Spleen (tissue), 11 donors: ENCODE measurements around the gene PRKCB. TPM values are rescaled to one million over a fixed set of nuclear protein-coding genes. Genes with fewer than 3 reads are reported as not detected.
A peak's percentile ranks its signal among the peaks of the same experiment; 100 is the strongest.

Experiments
- DNase-seq: peaks from one replicate; pipeline ENCODE4 v3.0.0-alpha.2; 2020
- H3K27ac ChIP-seq, 8 donors: fragments of 200-600 bp; sonication (generic) in 7 of 8; 1 replicate in 4 of 8; 2 replicates in 4 of 8; pipeline versions ENCODE4 v1.5.0 to v1.8.0; 2016 to 2021; ENCODE audit warnings: inconsistent platforms in 4 of 8, mild to moderate bottlenecking in 4 of 8, moderate library complexity in 1 of 8
- H3K27me3 ChIP-seq, 7 donors: fragments of 200-600 bp; sonication (generic) in 6 of 7; replicated peaks in 1 of 7; 1 replicate in 4 of 7; 2 replicates in 3 of 7; pipeline versions ENCODE4 v1.5.0 to v1.8.0; 2016 to 2021; ENCODE audit warnings: inconsistent platforms in 3 of 7, mild to moderate bottlenecking in 1 of 7
- H3K36me3 ChIP-seq, 6 donors: fragments of 200-600 bp; sonication (generic) in 5 of 6; 1 replicate in 4 of 6; 2 replicates in 2 of 6; pipeline versions ENCODE4 v1.5.0 to v1.8.0; 2016 to 2021; ENCODE audit warnings: inconsistent platforms in 2 of 6
- H3K4me1 ChIP-seq, 6 donors: fragments of 200-600 bp; sonication (generic) in 5 of 6; 1 replicate in 3 of 6; 2 replicates in 3 of 6; pipeline versions ENCODE4 v1.5.0 to v1.8.0; 2016 to 2021; ENCODE audit warnings: inconsistent platforms in 3 of 6
- H3K4me3 ChIP-seq, 8 donors: fragments of 200-600 bp; sonication (generic) in 7 of 8; 1 replicate in 4 of 8; 2 replicates in 4 of 8; pipeline versions ENCODE4 v1.5.0 to v1.8.0; 2016 to 2021; ENCODE audit warnings: inconsistent platforms in 4 of 8, mild to moderate bottlenecking in 4 of 8, moderate library complexity in 2 of 8
- H3K9me3 ChIP-seq, 8 donors: fragments of 200-600 bp; sonication (generic) in 7 of 8; 1 replicate in 4 of 8; 2 replicates in 4 of 8; pipeline versions ENCODE4 v1.5.0 to v1.8.0; 2016 to 2021; ENCODE audit warnings: inconsistent platforms in 4 of 8
- POLR2A ChIP-seq, 3 donors: fragments of 450-650 bp; IDR thresholded peaks; one replicate each; pipeline ENCODE4 v1.5.1; 2017; ENCODE audit warnings: antibody characterized with exemption in 3 of 3, mild to moderate bottlenecking in 1 of 3
- POLR2AphosphoS5 ChIP-seq, 3 donors: sonication (generic); formaldehyde crosslinking; IDR thresholded peaks; one replicate each; pipeline ENCODE4 v1.5.1; 2017; ENCODE audit warnings: antibody characterized with exemption in 3 of 3
- WGBS, 5 donors: extraction: QIAGEN DNeasy Blood & Tissue Kit in 3 of 5; methylation state at CpG; one replicate each; pipeline versions ENCODE4 v1.1.5 to v1.1.7; 2013 to 2018; 5-methylcytosine and 5-hydroxymethylcytosine counted together
- intact Hi-C: fragments of 100-400 bp; cut with DNase I; formaldehyde crosslinking; loops from one replicate; pipeline ENCODE4 v1.15.0; 2023; ENCODE audit warnings: low total_unique reads
- polyA plus RNA-seq, 3 donors: library from polyadenylated mRNA; stranded (reverse); fragments of 200-250 nt; gene quantifications; one replicate each; pipeline ENCODE4 v1.2.1, GENCODE V29; 2013
- total RNA-seq, 7 donors: library from RNA; depleted of rRNA in 3 of 7; stranded (reverse); fragments of >200 nt in 3 of 7; fragmentation: NEBNext Ultra II Directional in 4 of 7; extraction: Animal tissue kit (Norgen Biotek cat#: 25700) in 4 of 7; gene quantifications; one replicate each; pipeline versions ENCODE4 v1.1.0 to v1.2.1, GENCODE V29; 2016 to 2021
- TF ChIP-seq, protein P1 (sequence below), 11 experiments: fragments of 200-600 bp in 7 of 11; fragments of 450-650 bp in 4 of 11; sonication (generic) in 4 of 11; IDR thresholded peaks in 8 of 11; conservative IDR thresholded peaks in 3 of 11; 1 replicate in 7 of 11; 2 replicates in 4 of 11; pipeline versions ENCODE4 v1.4.0 to v1.8.0; 2016 to 2021; ENCODE audit warnings: antibody characterized with exemption in 11 of 11, inconsistent platforms in 4 of 11, mild to moderate bottlenecking in 1 of 11
- donor health status: healthy with polysubstance abuse.
- donor health status: DM: no; HTN: no; CAD: no; lungs with moderate emphysema.
- donor health status: DM: no; HTN: no; CAD: no.
- donor health status: Bipolar disorder and iron deficiency.
- donor health status: healthy.
- donor health status: DM: no; HTN: no; CAD: no.
- donor health status: DM: yes; HTN: yes; CAD: no.

PRKCB gene
- total and polyA plus RNA-seq, 10 donors, result 33.8 to 284 (median 182) TPM

DNA sequence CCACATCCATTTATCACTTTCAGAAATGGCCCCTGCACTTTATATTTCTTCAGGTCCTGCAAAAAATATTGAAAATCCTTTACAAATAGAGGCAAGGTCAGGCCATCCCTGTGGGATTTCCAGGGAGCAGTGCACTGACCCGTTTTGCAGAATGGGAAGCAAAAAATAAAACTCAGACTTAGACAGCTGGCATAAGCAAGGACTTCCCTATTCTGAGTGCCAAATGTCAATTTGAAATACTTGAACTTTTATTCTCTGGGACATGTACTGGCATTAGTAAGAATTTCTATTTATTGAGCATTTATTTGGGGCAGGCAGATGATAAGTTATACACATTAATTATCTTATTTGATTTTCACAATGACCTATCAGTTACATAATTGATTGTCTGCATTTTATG, 32.4 kb downstream of the PRKCB start:
- intact Hi-C loops, result no loop called here
- Histone ChIP-seq H3K9me3 (no peaks in the 10 kb centered on the region), H3K36me3 (peaks cover 0 to 22% (median 0%) of the 10 kb centered on the region in 6 donors), H3K4me3 (no peak overlapping the region), H3K27me3 (no peaks in the 10 kb centered on the region), H3K4me1 (peaks cover 24 to 98% (median 79%) of the 10 kb centered on the region in 6 donors), H3K27ac (peak overlapping the region in 4 of 8 donors; percentile 4 to 70 (median 26))
- TF ChIP-seq, protein P1, sequence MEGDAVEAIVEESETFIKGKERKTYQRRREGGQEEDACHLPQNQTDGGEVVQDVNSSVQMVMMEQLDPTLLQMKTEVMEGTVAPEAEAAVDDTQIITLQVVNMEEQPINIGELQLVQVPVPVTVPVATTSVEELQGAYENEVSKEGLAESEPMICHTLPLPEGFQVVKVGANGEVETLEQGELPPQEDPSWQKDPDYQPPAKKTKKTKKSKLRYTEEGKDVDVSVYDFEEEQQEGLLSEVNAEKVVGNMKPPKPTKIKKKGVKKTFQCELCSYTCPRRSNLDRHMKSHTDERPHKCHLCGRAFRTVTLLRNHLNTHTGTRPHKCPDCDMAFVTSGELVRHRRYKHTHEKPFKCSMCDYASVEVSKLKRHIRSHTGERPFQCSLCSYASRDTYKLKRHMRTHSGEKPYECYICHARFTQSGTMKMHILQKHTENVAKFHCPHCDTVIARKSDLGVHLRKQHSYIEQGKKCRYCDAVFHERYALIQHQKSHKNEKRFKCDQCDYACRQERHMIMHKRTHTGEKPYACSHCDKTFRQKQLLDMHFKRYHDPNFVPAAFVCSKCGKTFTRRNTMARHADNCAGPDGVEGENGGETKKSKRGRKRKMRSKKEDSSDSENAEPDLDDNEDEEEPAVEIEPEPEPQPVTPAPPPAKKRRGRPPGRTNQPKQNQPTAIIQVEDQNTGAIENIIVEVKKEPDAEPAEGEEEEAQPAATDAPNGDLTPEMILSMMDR (IDR thresholded peaks at IDR 0.05 in 8 of 11, conservative IDR thresholded peaks at IDR 0.05 in 3 of 11), result no peak
- TF ChIP-seq POLR2AphosphoS5 (IDR thresholded peaks at IDR 0.05) (no peak), POLR2A (IDR thresholded peaks at IDR 0.05) (no peak)
- WGBS, 5 donors, result 7 to 13% (median 9%) methylated on average over 1 of the region's 1 CpG
- DNase-seq, result no peak

DNA sequence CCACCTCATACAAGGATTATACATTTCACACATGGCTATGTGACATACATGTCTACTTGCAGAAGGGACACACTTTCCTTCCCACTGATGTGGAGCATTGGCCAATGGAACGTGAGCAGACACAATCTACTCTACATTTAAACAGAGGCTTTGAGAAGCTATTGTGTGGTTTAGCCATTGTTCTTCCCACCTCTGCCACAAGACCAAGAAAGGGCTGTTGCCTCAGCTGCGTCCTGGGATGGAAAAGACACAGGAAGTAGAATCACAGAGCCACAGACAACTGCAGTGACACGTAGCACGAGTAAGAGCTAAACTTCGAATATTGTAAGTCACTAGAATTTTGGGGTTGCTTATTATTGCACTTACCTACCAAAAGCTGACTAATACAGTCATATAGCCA, 33.3 kb downstream of the PRKCB start:
- peaks cover 19 to 98% (median 76%) of the 10 kb centered on the region in 6 donors for H3K4me1 ChIP-seq
- peaks cover 0 to 22% (median 0%) of the 10 kb centered on the region in 6 donors for H3K36me3 ChIP-seq
- H3K27ac ChIP-seq, result peak overlapping the region in 3 of 8 donors; percentile 4 to 70 (median 46)
- TF ChIP-seq, protein P1 (IDR thresholded peaks at IDR 0.05 in 8 of 11, conservative IDR thresholded peaks at IDR 0.05 in 3 of 11), result no peak
- TF ChIP-seq POLR2AphosphoS5 (IDR thresholded peaks at IDR 0.05), result peak in 1 of 3 donors; percentile 42
- TF ChIP-seq POLR2A (IDR thresholded peaks at IDR 0.05), result no peak
- 24 to 41% (median 37%) methylated on average over 5 of the region's 5 CpGs for WGBS, 5 donors
- DNase-seq, result no peak
- H3K27me3 ChIP-seq, result no peaks in the 10 kb centered on the region
- no peak overlapping the region for H3K4me3 ChIP-seq
- no peaks in the 10 kb centered on the region for H3K9me3 ChIP-seq
- intact Hi-C loops, result no loop called here

DNA sequence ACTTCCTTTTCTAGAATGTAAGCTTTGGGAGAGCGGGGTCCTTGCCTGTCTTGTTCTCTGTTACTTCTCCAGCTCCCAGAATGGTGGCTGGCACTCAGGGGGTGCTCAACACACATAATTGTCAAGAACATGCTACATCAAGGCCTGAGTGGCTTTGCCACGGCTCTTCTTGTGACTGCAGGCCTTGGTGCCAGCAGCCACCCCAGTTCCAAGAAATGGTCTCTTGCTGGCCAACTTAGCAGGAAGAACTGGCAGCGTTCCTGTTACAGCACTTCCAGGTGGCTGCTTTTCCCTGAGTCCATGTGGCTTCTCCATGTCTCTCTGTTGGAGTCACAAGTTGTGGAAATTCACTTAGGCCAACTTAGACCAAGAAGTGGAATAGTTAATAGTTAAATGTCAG, 36.1 kb downstream of the PRKCB start:
- H3K27ac ChIP-seq, result peak overlapping the region in 1 of 8 donors; percentile 57
- H3K9me3 ChIP-seq, result no peaks in the 10 kb centered on the region
- intact Hi-C loops, result no loop called here
- DNase-seq, result no peak
- H3K4me3 ChIP-seq, result no peak overlapping the region
- WGBS, 5 donors, result 54 to 93% (median 72%) methylated on average over 2 to 3 of the region's 3 CpGs
- H3K36me3 ChIP-seq, result peaks cover 0 to 22% (median 0%) of the 10 kb centered on the region in 6 donors
- no peaks in the 10 kb centered on the region for H3K27me3 ChIP-seq
- TF ChIP-seq, protein P1 (IDR thresholded peaks at IDR 0.05 in 8 of 11, conservative IDR thresholded peaks at IDR 0.05 in 3 of 11), result no peak
- no peak for TF ChIP-seq POLR2A (IDR thresholded peaks at IDR 0.05)
- no peak for TF ChIP-seq POLR2AphosphoS5 (IDR thresholded peaks at IDR 0.05)
- peaks cover 19 to 94% (median 74%) of the 10 kb centered on the region in 6 donors for H3K4me1 ChIP-seq

DNA sequence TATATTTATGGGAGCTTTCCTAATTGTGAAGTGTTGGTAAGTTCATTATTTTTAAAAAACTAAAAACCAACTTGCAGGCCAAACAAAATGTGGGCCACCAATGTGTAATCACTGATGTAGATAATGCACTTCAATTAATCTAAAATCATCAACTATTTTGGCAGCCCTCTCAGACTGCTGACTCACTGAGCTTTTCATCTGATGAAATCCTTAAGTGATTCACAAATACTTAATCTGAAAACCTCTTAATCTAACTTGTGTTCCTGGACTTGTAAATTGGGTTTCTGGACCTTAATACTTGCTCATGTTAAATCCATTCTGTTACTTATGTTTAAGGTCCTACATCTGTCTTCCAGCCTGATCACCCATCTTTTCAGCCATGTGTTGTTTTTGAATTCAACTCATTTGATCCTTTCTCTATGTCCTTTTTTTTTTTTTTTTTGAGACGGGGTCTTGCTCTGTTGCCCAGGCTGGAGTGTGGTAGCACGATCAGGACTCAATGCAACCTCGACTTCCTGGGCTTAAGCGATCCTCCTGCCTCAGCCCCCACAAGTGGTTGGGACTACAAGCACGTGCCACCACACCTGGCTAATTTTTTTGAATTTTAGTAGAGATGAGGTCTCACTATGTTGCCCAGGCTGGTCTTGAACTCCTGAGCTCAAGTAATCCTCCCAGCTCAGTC, 39.0 kb downstream of the PRKCB start:
- TF ChIP-seq POLR2A (IDR thresholded peaks at IDR 0.05) (no peak), POLR2AphosphoS5 (IDR thresholded peaks at IDR 0.05) (no peak)
- TF ChIP-seq, protein P1 (IDR thresholded peaks at IDR 0.05 in 8 of 11, conservative IDR thresholded peaks at IDR 0.05 in 3 of 11), result no peak
- H3K27ac ChIP-seq, result peak overlapping the region in 3 of 8 donors; percentile 32 to 45 (median 36)
- intact Hi-C loops, result no loop called here
- peaks cover 0 to 19% (median 0%) of the 10 kb centered on the region in 6 donors for H3K36me3 ChIP-seq
- no peaks in the 10 kb centered on the region for H3K9me3 ChIP-seq
- H3K27me3 ChIP-seq, result no peaks in the 10 kb centered on the region
- WGBS, 5 donors, result 58 to 73% (median 58%) methylated on average over 5 of the region's 5 CpGs
- no peak overlapping the region for H3K4me3 ChIP-seq
- DNase-seq, result no peak
- peaks cover 12 to 94% (median 71%) of the 10 kb centered on the region in 6 donors for H3K4me1 ChIP-seq
